Activated CD4-positive, alpha-beta T cell treated with anti-CD3 and anti-CD28 coated beads for 36 hours (primary cell): Measurements from ENCODE around the gene PBX3. TPM values are rescaled to one million over a fixed set of nuclear protein-coding genes. Genes with fewer than 3 reads are reported as not detected.

Experiments used
- ATAC-seq: fragments of 200-7000 bp; cut with Tn5 transposase; one replicate; pipeline ENCODE4 v1.10.0; 2021; ENCODE audit warnings: mild to moderate bottlenecking, moderate library complexity
- CTCF ChIA-PET: fragments of 350-600 bp; sonication (Branson Sonifier 250); formaldehyde crosslinking; loops from one replicate; lab custom pipeline; 2021; ENCODE audit warnings: antibody characterized with exemption; lab: Charles Lee
- POLR2A ChIA-PET: fragments of 350-600 bp; sonication (Branson Sonifier 250); formaldehyde crosslinking; loops from one replicate; lab custom pipeline; 2021; ENCODE audit warnings: antibody characterized with exemption, inconsistent platforms; lab: Charles Lee
- DNase-seq: peaks from one replicate; pipeline ENCODE4 v3.0.0-alpha.2; 2020
- H3K27ac Mint-ChIP-seq: one replicate; pipeline ENCODE4 v1.8.0; 2021; ENCODE audit warnings: mixed read lengths
- H3K27me3 Mint-ChIP-seq: one replicate; pipeline ENCODE4 v1.8.0; 2021; ENCODE audit warnings: mixed read lengths
- H3K36me3 Mint-ChIP-seq: one replicate; pipeline ENCODE4 v1.8.0; 2021; ENCODE audit warnings: low read depth, mixed read lengths
- H3K4me1 Mint-ChIP-seq: one replicate; pipeline ENCODE4 v1.8.0; 2021; ENCODE audit warnings: mixed read lengths
- H3K4me3 Mint-ChIP-seq: one replicate; pipeline ENCODE4 v1.8.0; 2021; ENCODE audit warnings: mild to moderate bottlenecking, moderate library complexity, mixed read lengths
- H3K9me3 Mint-ChIP-seq: one replicate; pipeline ENCODE4 v1.8.0; 2021; ENCODE audit warnings: low read depth, mixed read lengths
- intact Hi-C, 2 experiments: fragments of 100-400 bp; cut with DNase I in 1 of 2; cut with micrococcal nuclease in 1 of 2; formaldehyde crosslinking; loops; one replicate each; pipeline versions ENCODE4 v1.14.2 to v1.15.1; 2022 to 2024; cut with DNase I, micrococcal nuclease
- total RNA-seq, 2 experiments: library from RNA; stranded (reverse); gene quantifications; one replicate each; pipeline ENCODE4 v1.2.3, GENCODE V29; 2021

The PBX3 gene
- total RNA-seq, 2 experiments from 2014 or later, result 11.3 to 11.4 TPM

- no peak overlapping the region for H3K27ac Mint-ChIP-seq
- POLR2A ChIA-PET, result no interaction called here
- no peaks in the 10 kb centered on the region for H3K4me1 Mint-ChIP-seq
- CTCF ChIA-PET, result interaction anchor here (0.6 to 1.2 kb wide), 3 partner anchors 9 to 1845 kb away, joined by 3 read pairs; no protein-coding TSS in a partner anchor
- no peak for ATAC-seq
- peaks cover 2% of the 10 kb centered on the region for H3K36me3 Mint-ChIP-seq
- no peak for DNase-seq
- H3K27me3 Mint-ChIP-seq, result no peaks in the 10 kb centered on the region
- H3K9me3 Mint-ChIP-seq, result no peaks in the 10 kb centered on the region
- intact Hi-C loops, result no loop called here
- no peak overlapping the region for H3K4me3 Mint-ChIP-seq
Measured at GRCh38 chr9:125922854-125923253, 175.7 kb downstream of the PBX3 start.

- intact Hi-C loops, result no loop called here
- ChIA-PET POLR2A (no interaction called here), CTCF (no interaction called here)
- DNase-seq, result no peak
- ATAC-seq, result no peak
- Mint-ChIP-seq H3K27ac (no peak overlapping the region), H3K9me3 (no peaks in the 10 kb centered on the region), H3K27me3 (no peaks in the 10 kb centered on the region), H3K4me3 (no peak overlapping the region), H3K36me3 (no peaks in the 10 kb centered on the region), H3K4me1 (no peaks in the 10 kb centered on the region)
Measured at GRCh38 chr9:125924351-125924750, 177.2 kb downstream of the PBX3 start.

GRCh38 chr9:125926936-125927335 lies 179.8 kb downstream of the PBX3 start:
- Mint-ChIP-seq H3K4me1 (no peaks in the 10 kb centered on the region), H3K27ac (no peak overlapping the region), H3K4me3 (no peak overlapping the region), H3K36me3 (peaks cover 2% of the 10 kb centered on the region), H3K27me3 (no peaks in the 10 kb centered on the region), H3K9me3 (no peaks in the 10 kb centered on the region)
- CTCF ChIA-PET, result no interaction called here
- ATAC-seq, result no peak
- POLR2A ChIA-PET, result no interaction called here
- intact Hi-C loops, result no loop called here
- no peak for DNase-seq

- no peak overlapping the region for H3K4me3 Mint-ChIP-seq
- DNase-seq (no peak), ATAC-seq (no peak)
- POLR2A ChIA-PET, result no interaction called here
- no peaks in the 10 kb centered on the region for H3K9me3 Mint-ChIP-seq
- H3K27ac Mint-ChIP-seq, result no peak overlapping the region
- H3K4me1 Mint-ChIP-seq, result no peaks in the 10 kb centered on the region
- peaks cover 2% of the 10 kb centered on the region for H3K36me3 Mint-ChIP-seq
- intact Hi-C loops, result no loop called here
- CTCF ChIA-PET, result no interaction called here
- H3K27me3 Mint-ChIP-seq, result no peaks in the 10 kb centered on the region
Measured at GRCh38 chr9:125929846-125930245, 182.7 kb downstream of the PBX3 start.

- H3K4me1 Mint-ChIP-seq, result no peaks in the 10 kb centered on the region
Measured at GRCh38 chr9:125931211-125931610, 184.0 kb downstream of the PBX3 start.

GRCh38 chr9:125932012-125932411 lies 184.8 kb downstream of the PBX3 start:
- ChIA-PET CTCF (no interaction called here), POLR2A (no interaction called here)
- DNase-seq (no peak), ATAC-seq (no peak)
- no peaks in the 10 kb centered on the region for H3K4me1 Mint-ChIP-seq
- H3K9me3 Mint-ChIP-seq, result no peaks in the 10 kb centered on the region
- H3K36me3 Mint-ChIP-seq, result peaks cover 2% of the 10 kb centered on the region
- no peak overlapping the region for H3K4me3 Mint-ChIP-seq
- H3K27me3 Mint-ChIP-seq, result no peaks in the 10 kb centered on the region
- intact Hi-C loops, result no loop called here
- H3K27ac Mint-ChIP-seq, result no peak overlapping the region

More at GRCh38 chr9:125931211-125931610, 184.0 kb downstream of the PBX3 start:
- Mint-ChIP-seq H3K27me3 (no peaks in the 10 kb centered on the region), H3K9me3 (no peaks in the 10 kb centered on the region), H3K36me3 (peaks cover 2% of the 10 kb centered on the region), H3K4me3 (no peak overlapping the region), H3K27ac (no peak overlapping the region)
- intact Hi-C loops, result no loop called here
- POLR2A ChIA-PET, result no interaction called here
- DNase-seq (no peak), ATAC-seq (no peak)
- CTCF ChIA-PET, result interaction anchor here (0.6 kb wide), 1 partner anchor 510 kb away, joined by 5 read pairs; no protein-coding TSS in a partner anchor

- no peak overlapping the region for H3K4me3 Mint-ChIP-seq
- intact Hi-C loops, result no loop called here
- H3K27ac Mint-ChIP-seq, result no peak overlapping the region
- peaks cover 2% of the 10 kb centered on the region for H3K36me3 Mint-ChIP-seq
- H3K4me1 Mint-ChIP-seq, result no peaks in the 10 kb centered on the region
- POLR2A ChIA-PET, result no interaction called here
- ATAC-seq (no peak), DNase-seq (no peak)
- CTCF ChIA-PET, result interaction anchor here (0.8 kb wide), 1 partner anchor 405 kb away, joined by 4 read pairs; no protein-coding TSS in a partner anchor
- no peaks in the 10 kb centered on the region for H3K9me3 Mint-ChIP-seq
- H3K27me3 Mint-ChIP-seq, result no peaks in the 10 kb centered on the region
Measured at GRCh38 chr9:125932746-125933455, 185.7 kb downstream of the PBX3 start.

GRCh38 chr9:125942125-125942524 lies 195.0 kb downstream of the PBX3 start:
- H3K4me1 Mint-ChIP-seq, result no peaks in the 10 kb centered on the region
- DNase-seq (no peak), ATAC-seq (no peak)
- peaks cover 14% of the 10 kb centered on the region for H3K9me3 Mint-ChIP-seq
- H3K4me3 Mint-ChIP-seq, result no peak overlapping the region
- CTCF ChIA-PET, result interaction anchor here (1.0 kb wide), 1 partner anchor 22 kb away, joined by 3 read pairs; no protein-coding TSS in a partner anchor
- H3K36me3 Mint-ChIP-seq, result peaks cover 10% of the 10 kb centered on the region
- POLR2A ChIA-PET, result no interaction called here
- H3K27me3 Mint-ChIP-seq, result no peaks in the 10 kb centered on the region
- H3K27ac Mint-ChIP-seq, result no peak overlapping the region
- intact Hi-C loops, result no loop called here

GRCh38 chr9:125943831-125944230 lies 196.7 kb downstream of the PBX3 start:
- ChIA-PET CTCF (no interaction called here), POLR2A (no interaction called here)
- no peaks in the 10 kb centered on the region for H3K4me1 Mint-ChIP-seq
- H3K4me3 Mint-ChIP-seq, result no peak overlapping the region
- peaks cover 14% of the 10 kb centered on the region for H3K9me3 Mint-ChIP-seq
- DNase-seq (no peak), ATAC-seq (no peak)
- H3K27ac Mint-ChIP-seq, result no peak overlapping the region
- intact Hi-C loops, result no loop called here
- peaks cover 10% of the 10 kb centered on the region for H3K36me3 Mint-ChIP-seq
- H3K27me3 Mint-ChIP-seq, result no peaks in the 10 kb centered on the region

GRCh38 chr9:125946397-125946796 lies 199.2 kb downstream of the PBX3 start:
- H3K9me3 Mint-ChIP-seq, result peaks cover 14% of the 10 kb centered on the region
- ChIA-PET POLR2A (no interaction called here), CTCF (no interaction called here)
- peaks cover 6% of the 10 kb centered on the region for H3K36me3 Mint-ChIP-seq
- ATAC-seq (no peak), DNase-seq (no peak)
- H3K27ac Mint-ChIP-seq, result no peak overlapping the region
- no peaks in the 10 kb centered on the region for H3K4me1 Mint-ChIP-seq
- H3K4me3 Mint-ChIP-seq, result no peak overlapping the region
- intact Hi-C loops, result no loop called here
- no peaks in the 10 kb centered on the region for H3K27me3 Mint-ChIP-seq

GRCh38 chr9:125948887-125949596 lies 201.9 kb downstream of the PBX3 start:
- H3K4me3 Mint-ChIP-seq, result no peak overlapping the region
- peaks cover 6% of the 10 kb centered on the region for H3K36me3 Mint-ChIP-seq
- peaks cover 14% of the 10 kb centered on the region for H3K9me3 Mint-ChIP-seq
- ATAC-seq (no peak), DNase-seq (no peak)
- ChIA-PET CTCF (no interaction called here), POLR2A (no interaction called here)
- H3K27ac Mint-ChIP-seq, result no peak overlapping the region
- H3K27me3 Mint-ChIP-seq, result no peaks in the 10 kb centered on the region
- no peaks in the 10 kb centered on the region for H3K4me1 Mint-ChIP-seq
- intact Hi-C loops, result no loop called here
